HG02588 (cell line): ENCODE measurements around the gene SLC8A1.

Experiments
- ATAC-seq: cut with Tn5 transposase; IDR thresholded peaks from one replicate; pipeline ENCODE4 v1.9.1; 2021; ENCODE audit warnings: mild to moderate bottlenecking, moderate library complexity; ENCODE audit not compliant: unreplicated experiment

Gene SLC8A1

DNA sequence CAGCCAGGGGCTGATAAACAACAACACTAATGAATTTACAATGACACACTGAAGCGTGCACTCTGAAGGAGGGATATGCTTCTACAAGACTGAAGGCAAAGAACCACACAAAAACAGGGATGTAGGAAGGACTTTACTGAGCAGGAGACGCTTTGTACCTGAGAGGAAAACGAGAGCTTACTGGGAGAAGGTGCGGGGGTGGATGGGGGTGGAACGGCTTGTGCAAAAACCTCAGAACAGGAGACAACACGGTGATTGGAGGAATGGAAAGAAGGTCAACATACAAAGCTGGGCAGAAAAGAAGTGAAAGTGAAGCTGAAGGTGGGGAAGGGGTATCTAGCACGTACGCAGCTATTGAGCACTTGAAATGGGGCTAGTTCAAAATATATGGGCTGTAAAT lies 93.1 kb downstream of the SLC8A1 start:
- ATAC-seq: no peak

DNA sequence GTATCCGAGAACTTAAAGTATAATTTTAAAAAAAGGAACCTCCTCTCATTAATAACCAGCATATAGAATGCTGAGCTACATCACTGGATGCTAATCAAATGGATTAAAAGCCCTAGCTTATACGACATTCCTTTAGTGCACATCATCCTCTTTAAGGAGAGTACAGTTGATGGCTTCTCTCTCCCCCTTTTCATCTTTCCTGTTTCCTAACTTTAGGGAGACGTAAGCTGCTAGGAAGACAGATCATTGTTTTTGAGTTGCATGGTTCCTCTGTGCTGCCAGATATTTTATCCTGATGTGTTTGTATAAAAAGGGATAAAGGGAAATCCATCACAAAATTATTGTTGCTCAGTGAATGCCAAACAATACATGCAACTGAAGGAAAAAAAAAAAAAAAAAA lies 94.2 kb downstream of the SLC8A1 start:
- ATAC-seq: no peak

DNA sequence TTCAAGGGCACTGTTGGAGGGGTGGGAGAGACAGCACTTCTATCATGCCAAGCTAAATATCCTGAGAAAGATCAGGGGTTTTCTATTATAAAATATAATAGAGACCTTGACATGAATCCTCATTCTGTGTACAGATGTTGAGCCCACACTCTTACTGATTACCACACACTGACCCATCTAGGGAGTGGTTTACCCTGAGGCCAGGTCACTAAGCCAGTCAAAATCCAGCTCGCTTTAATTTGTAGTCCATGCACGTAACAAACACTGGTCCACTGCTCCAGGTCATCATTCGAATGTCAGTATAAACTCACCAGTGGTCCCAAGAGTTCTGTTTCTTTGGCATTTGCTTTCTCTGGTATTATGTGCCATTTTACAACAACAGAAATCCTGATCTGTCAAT lies 96.4 kb downstream of the SLC8A1 start:
- ATAC-seq: no peak

DNA sequence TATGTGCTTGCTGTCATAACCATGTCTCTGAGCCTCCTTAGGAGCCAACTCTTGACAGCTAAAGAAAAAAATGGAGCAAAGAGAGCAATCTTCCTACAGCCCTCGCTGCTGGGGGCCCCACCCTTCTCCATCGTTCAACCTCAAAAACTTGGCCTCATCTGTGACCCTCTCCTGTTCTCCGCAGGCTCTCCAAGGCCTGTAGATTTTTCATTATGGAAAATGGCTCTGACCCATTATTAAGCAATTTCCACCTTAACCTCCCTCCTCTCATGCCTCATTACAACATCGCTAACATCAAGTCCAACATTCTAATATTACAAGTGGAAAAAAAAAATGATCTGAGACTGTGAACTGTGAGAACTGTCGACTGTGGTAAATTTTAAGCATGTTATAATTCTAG lies 98.7 kb downstream of the SLC8A1 start:
- ATAC-seq: no peak

DNA sequence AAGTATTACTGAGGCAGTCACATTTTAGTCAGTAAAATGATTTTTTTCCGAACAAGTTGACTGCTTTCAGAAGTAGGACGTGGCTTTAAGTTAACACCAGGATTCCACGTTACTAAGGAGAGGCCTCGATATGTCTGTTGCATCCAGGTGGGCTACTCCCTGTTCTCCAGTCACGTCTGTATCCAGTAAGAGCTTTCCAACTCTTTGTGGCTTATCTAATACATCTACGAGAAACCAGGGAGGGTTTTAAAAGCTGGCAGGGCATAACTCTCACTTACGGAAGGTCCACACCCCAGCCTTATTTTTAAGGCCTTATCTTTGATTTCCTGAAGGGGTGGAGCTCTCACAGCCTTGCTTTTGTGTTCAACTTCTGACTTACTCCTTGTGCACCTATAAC lies 99.2 kb downstream of the SLC8A1 start:
- no peak for ATAC-seq

DNA sequence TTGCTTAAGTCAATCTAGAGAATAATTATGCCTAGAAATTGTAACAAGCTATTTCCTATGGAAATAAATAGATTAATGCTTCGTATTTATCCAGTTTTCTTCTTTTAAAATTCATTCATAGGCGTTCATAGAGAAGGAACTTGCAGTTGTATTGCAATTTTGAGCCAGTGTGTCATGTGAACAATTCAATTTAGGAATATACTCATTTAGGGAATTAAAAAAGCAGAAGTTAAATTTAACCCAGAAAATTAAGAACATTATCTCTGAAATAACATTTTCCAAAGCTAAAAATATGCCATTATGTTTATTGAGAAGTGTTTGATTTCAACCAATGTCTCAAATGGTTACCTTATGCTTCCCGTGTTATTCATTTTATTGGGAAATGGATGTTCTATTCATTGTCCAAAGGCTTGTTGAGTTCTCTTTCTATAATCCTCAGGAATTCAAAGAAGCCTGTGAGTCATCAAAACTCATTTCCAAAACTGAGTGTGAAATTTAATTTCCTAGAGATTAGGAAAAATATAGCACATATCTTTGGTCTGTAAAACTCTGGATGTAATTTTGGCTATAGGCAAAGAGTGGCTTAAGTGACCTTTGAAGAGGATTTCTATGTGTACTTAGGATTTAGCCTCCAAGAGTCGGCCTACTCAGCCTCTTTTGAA lies 99.7 kb downstream of the SLC8A1 start:
- ATAC-seq: no peak

DNA sequence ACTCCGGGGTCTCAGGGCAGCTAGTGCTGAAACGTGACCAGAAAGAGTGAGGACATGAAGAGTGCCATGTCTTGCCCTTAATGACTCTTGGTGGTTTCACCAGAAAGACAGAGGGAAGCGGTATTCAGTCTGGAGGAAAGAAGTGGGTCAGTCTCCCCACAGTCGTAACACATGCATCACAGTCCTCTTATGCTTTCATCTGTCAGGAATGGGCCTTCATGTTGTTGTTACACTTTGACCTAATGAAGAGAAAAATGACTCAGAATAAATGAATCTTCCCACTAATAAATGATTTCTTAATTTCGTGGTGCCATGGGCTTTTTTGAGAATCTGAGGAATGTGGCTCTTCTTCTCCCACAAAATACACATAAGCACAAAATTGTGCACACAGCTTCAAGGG lies 103.2 kb downstream of the SLC8A1 start:
- no peak for ATAC-seq

DNA sequence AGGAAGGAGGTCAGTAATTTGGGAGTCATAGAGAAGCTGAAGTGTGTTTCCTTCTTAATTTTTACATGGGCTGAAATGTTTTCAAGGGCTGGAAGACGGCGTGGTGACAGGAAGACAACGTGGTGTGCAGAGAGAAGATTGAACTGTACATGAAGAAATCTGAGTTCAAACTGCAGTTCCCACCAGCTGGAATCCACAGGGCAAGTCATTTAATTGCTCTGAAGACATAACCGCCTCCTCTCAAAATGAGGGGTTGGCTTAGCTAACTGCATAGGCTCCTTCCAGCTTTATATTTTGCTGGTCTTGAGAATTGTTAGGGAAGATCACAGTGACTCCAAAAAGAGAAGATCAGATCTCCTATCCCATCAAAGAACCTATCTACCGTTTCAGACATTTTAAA lies 103.9 kb downstream of the SLC8A1 start:
- no peak for ATAC-seq

DNA sequence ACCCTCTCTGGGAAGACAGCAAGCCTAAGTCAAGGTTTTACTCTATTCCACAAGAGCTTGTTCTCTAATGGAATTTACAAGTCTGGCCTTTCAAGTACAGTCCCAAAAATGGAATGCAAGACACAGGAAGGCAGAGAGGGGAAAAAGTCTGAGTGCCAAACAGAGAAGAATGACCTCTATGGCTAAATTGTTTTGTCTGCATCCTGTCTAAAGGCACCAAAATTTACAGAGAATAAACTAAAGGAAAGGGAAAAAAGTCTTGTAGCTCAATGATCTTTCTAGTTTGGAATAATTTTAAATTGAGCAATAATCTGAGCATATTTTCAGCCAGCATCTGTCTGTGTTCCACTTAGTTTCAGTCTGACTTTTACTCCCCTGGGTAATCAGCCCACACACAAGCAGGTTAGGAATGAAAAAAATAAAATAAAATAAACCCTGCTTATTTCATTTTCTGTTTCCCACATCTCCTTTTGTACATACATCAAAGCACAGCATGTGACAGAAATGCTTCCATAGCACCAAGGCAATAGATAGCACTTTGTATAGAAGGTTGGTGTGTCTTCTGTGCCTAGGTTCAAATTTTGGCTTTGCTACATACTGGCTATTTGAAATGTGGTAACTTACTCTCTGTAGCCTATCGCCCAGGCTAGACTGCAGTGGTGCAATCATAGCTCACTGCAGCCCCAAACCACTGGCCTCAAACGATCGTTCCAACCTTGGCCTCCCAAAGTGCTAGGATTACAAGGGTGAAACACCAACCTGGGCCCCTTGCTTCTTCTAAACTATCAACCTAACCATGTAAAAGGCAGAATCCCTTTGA lies 105.1 kb downstream of the SLC8A1 start:
- ATAC-seq: peak; percentile 67

DNA sequence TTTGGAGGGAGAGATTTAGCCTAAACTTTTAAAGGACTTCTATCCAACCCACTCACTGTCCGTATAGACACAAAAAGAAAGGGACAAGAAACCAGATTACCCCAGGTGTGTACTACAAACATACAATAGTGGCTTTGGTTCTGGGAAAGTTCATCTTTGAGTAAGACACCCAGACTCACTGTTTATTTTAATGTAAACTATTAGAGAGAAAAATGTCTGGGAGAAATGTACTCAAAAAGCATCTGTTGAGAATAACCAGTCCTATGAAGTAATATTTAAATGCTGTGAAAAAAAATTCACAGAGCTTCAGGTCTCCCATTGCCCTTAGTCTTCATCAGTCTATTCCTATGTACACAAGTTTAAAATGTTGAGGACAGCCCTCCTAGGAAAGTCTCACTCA lies 107.5 kb downstream of the SLC8A1 start:
- no peak for ATAC-seq

DNA sequence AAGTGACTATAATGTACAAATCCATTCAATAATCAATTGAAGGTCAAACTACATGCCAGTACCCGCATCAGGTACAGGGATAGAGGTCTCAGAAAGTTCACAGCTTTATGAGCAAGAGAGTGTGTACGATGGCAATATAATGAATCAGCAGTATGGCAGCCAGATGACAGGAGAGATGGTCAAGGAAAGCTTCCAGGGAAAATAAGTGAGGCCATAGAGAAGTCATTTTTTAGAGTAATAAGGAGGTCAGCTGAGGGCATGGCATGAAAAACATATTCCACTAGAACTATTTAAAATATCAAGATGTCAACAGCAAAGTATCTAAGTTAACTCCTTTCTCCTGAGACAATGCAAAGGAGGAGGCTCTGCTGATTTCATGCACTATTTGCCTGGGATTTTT lies 108.0 kb downstream of the SLC8A1 start:
- no peak for ATAC-seq

DNA sequence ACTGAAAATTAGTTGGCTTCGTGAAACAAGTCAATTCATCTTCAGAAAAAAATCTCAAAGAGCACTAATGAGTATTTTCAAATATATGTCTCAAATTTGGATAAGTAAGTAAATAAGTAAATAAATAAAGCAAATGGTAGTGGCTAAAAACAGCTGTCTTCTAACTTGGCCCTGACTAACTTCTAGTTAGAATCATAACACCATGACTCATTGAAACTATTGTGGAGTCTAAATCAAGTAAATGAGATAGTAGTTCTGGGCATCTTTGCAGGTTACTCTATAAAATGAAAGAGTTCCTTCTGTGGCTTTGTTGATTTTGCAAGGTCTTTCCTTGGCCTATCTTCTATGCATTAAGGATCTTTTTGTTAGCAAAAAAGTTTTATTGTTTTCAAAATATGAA lies 110.7 kb downstream of the SLC8A1 start:
- no peak for ATAC-seq

DNA sequence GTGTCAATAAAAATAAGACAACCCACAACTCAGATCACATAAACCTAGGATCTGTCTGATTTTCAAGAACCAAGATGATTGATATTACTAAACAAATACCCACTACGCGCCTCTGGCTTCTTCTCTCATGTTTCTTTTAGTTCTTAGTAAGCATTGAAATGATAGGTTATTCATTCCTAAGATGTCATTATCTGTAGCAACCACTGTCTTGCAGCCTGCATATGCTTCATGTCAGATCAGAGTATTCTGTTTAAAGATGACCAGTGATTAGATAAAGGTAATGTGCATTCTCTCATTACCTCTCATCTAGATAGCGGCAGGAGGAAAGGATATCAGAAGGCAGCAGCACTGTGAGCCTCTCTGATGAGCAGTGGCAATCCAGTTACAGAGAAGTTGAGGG lies 112.9 kb downstream of the SLC8A1 start:
- no peak for ATAC-seq

DNA sequence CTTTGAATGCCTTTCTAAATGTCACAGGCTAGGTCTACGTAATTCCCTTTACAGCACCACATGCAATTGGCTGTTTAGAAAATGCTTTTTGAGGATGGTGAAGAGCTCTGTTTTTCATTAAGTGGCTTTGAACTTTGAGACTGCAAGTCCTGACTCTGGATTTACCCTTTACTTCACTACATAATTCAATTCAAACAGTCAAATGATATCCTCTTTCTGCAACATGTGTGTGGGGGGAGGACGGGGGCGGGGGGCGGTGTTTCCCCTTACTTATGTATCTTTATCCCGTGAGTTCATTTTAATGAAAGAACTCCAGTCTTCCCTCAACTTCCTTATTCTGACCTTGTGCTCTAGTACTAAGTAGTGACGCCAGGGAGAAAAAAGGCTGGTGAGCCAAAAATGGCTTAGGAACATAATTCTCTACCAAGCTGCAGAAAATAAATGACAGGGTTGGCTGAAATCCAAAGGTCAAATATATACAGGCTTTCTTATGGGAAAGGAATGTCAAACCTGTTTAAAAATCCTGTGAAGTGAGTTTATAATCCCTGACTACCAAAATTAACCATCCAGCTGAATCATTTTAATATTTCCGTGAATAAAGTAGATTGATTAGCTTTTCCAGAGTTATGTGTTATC lies 119.6 kb downstream of the SLC8A1 start:
- no peak for ATAC-seq

DNA sequence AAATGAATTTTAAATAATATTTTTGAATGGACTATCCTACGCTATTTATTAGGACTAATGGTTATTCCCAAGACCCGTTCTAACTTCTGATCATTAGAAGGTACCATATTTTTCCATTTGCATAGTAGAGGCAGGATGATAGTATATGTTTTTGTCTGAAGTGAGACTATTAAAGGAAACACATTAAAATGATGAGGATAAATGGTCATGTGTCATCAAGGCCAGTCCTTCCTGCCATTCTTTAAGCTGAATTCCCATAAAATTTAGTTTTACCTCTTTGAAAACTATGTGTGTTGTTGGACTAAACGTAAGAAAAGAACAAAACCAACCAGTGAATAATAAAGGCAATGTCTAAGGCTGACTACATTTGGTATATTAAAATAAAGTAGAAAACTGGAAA lies 121.8 kb downstream of the SLC8A1 start:
- no peak for ATAC-seq

DNA sequence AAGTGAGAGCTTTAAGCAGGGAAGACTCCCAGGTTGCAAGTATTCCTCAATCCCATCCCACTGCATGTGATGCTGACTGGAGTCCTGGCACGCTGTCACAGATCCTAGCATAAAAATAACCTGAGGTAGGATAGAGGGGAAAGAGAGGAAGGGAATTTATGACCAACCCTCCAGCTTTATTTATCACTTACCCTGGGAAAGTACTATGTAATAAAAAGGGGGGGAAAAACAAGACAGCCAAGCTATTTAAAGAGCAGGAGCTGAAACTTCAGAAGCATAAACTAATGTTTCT lies 122.2 kb downstream of the SLC8A1 start:
- no peak for ATAC-seq

DNA sequence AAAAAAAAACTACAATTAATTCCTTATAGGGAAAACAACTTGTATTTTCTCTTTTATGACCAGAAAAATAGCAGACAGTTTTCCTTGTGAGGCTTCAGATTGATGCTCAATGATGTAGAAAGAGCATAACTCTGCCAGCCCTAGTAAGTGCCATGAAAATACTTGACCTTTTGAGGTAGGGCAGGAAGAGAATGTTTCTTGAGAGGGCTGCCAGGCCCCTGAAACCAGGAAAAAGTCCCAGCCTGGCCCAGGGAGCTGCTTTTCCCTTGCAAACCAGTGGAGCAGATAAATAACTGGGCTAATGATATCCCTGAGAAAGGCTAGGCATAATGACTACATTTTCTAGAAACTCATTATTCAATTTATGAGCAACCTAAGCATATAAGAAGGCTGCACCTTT lies 126.8 kb downstream of the SLC8A1 start:
- no peak for ATAC-seq

DNA sequence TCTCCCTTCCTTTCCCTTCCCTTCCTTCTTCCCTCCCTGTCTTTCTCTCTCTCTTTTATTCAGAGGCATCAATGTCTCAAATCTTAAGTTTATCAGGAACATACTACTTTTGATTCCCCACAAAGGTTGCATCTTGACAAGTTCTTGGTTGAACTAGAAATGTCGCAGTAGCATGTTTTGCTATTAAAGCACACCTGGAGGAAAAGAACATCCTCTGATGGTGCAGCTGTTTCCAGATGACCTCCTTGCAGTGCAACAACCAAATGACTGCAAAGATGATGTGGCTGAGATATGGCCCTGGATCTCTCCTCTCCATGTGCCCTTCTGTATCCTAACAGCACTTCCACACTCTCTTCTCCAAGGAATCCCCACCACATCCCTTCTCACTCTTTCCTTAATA lies 127.2 kb downstream of the SLC8A1 start:
- ATAC-seq: no peak

DNA sequence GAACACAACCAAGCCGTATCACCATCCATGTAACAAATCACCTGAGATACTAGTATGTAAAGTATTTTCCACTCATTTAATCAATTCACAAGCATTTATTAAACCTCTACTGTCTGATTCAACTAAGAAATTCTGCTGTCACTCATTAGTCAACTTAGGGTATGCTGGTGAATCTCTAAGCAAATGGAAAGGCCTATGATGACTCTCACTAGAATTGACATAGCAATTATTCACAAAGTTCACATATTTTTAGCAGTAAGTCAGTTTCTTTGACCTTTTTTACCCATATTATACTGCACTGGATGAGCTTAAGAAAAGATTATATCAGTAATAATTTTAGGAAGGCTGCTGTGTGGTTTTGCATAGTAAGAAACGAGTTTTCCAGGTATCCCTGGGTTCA lies 130.1 kb downstream of the SLC8A1 start:
- no peak for ATAC-seq

DNA sequence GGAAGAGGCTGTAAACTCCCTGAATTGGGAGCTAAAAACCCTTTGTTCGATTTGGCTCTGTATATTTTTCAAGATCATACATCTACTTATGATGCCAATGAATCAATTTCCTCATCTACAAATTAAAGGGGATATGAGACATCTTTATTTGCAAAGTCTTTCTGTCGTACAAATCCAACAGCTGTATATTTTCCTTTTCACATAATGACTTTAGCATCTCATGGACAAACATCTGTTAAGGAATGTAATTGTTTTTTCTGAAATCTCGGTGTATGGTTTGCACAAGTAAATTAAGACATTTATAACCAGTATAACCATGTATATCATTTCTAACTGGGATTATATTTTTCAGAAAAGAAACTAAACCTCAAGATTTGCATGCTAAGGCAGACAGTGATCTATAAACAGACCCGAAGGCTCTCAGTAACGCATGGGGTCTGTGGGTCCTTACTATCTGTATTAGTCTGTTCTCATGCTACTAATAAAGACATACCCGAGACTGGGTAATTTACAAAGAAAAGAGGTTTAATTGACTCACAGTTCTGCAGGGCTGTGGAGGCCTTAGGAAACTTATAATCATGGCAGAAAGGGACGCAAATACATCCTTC lies 130.8 kb downstream of the SLC8A1 start:
- ATAC-seq: peak; percentile 82

DNA sequence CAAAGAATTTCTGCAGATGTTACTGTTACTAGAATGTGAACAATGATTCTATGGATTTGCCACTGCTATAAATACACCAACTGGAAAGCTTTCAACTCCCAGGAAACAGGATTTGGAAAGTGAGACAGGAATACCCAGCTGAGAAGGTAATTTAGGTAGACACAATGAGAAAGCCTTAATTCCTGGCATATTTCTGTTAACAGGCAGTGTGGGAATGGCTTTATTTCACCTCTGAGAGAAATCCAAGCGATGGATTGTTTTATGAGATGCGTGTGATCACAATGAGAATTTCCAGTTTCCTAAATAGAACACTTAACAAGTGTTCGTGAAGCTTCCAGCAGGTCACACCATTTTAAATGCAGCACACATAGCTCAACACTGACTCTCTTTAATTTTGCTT lies 133.0 kb downstream of the SLC8A1 start:
- ATAC-seq: no peak

DNA sequence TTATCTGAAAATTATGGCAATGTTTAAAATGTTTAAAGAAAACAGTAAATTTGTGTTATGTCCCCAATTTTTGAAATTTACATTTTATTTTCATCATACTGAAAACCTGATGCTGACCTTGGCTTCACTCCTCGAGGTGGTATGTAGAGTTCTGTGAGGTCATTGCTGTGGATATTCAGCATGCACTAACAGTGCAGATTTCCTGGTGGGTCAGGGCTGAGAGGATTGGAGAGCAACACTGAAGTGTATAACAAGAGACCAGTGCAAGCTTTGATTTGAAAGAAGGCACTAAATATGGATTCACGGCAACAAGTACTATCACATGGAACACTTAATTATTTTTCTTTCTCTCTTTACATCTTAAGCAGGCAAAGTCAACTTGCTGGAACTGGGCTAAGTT lies 134.1 kb downstream of the SLC8A1 start:
- no peak for ATAC-seq
